NCI-H2171 treated with DMSO at 0.1 percent for 48 hours (cell line): ENCODE results near the gene PPP1R12B.
"Not testable (repeated sequence)": the region's sequence is repeated elsewhere in the genome, so short reads cannot be mapped to it uniquely, and the experiment has no call there.

ENCODE experiments used
- DNase-seq: peaks from one replicate; lab custom pipeline; 2025; lab: John Stamatoyannopoulos, UW

Gene PPP1R12B

DNA sequence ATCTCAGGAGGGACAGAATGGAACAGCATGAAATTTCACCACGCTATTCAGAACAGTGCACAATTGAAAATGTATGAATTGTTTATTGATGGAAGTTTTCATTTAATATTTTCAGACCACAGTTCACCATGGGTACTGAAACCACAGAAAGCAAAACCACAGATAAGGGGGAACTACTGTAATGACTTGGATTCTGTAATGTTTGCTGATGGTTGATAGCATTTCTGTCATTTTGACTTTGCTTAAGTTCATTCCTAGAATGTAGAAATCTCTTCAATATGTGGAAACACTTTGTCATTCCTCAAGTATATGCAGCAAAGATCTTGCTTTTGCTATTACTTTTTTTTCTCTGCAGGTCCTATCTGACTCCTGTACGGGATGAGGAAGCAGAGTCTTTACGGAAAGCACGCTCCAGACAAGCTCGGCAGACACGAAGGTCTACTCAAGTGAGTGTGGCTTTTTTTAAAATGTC, 139.7 kb downstream of the PPP1R12B start:
- DNase-seq: not testable (repeated sequence)

DNA sequence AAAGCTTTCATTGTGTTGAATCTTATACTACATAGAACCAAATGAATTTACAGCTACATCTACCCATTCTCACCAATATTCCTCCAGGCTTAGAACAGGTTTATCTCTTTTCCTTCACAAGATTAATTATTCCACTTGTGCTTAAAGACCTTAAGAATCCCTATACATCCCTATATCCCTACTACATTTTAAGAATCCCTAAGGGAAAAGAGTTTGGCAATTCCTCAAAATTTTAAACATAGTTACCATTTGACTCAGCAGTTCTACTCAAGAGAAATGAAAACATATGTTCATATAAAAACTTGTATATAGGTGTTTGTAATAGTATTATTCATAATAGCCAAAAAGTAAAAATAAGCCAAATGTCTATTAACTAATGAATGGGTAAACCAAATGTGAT, 140.6 kb downstream of the PPP1R12B start:
- DNase-seq: not testable (repeated sequence)

GRCh38 chr1:202493112-202493511, 144.6 kb downstream of the PPP1R12B start:
- not testable (repeated sequence) for DNase-seq

DNA sequence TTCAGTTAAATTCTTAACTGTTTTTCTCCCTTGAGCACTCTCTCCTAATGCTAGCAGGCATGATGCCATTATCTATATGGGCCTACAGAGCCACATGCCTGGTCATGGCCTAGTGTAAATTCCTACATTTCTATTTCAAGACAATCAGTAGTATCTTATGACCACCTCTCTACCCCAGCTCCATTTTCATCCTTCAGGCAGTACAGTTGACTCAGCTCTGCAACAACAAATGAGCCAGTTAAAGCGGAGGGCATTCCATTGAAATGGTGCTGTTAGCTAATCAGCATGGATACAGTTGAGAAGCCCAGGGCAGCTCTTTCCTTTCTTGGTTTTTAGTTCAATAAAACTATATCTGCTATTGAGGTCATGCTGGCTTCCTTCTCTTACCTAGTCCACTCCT, 150.0 kb downstream of the PPP1R12B start:
- no peak for DNase-seq

DNA sequence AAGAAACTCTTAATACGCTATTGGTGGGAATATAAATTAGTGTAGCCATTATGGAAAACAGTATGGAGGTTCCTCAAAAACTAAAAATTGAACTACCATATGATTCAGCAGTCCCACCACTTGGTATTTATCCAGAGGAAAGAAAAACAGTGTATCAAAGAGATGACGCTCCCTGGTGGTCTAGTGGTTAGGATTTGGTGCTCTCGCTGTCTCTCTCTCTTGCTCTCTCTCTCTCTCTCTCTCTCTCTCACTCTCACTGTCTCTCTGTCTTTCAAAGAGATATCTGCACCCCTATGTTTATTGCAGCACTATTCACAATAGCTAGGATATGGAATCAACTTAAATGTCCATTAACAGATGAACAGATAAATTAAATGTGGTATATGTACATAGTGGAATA, 151.5 kb downstream of the PPP1R12B start:
- not testable (repeated sequence) for DNase-seq

DNA sequence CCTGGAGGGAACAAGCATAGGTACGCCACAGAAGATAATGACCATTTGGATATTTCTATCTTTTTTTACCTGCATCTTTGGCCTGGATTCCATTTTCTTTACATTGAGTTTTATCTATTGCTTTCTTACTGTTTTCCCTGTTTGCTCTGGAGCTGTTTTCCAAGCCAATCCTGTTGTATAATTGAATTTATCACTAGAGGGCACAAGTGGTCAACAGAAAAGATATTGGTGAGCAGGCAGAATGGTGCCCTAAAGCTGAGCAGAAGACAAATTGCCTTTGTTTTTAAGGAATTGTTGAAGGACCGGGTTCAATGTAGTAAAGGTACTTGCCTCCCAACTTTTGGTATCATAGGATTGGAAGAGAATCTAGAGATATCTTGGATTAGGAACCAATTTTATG, 152.8 kb downstream of the PPP1R12B start:
- DNase-seq: peak; percentile 64

DNA sequence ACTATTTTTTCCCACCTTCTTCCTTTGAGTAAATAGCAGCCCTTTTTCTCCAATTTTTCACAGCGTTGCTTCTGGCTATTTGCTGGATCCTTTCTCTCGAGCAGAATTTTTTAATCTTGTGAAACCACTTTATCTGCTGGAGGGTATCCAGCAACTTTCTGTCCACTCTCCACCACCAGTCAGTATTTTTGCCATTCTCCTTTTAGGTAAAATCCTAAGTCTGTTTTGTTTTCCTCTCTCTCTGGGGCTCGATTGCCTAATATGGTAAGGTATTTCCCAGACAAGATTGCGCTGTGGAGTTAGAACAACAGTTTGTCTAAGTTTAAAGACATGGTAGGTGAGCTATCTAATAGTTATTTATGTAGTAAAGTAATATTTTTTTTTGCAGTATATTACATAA, 156.9 kb downstream of the PPP1R12B start:
- no peak for DNase-seq

DNA sequence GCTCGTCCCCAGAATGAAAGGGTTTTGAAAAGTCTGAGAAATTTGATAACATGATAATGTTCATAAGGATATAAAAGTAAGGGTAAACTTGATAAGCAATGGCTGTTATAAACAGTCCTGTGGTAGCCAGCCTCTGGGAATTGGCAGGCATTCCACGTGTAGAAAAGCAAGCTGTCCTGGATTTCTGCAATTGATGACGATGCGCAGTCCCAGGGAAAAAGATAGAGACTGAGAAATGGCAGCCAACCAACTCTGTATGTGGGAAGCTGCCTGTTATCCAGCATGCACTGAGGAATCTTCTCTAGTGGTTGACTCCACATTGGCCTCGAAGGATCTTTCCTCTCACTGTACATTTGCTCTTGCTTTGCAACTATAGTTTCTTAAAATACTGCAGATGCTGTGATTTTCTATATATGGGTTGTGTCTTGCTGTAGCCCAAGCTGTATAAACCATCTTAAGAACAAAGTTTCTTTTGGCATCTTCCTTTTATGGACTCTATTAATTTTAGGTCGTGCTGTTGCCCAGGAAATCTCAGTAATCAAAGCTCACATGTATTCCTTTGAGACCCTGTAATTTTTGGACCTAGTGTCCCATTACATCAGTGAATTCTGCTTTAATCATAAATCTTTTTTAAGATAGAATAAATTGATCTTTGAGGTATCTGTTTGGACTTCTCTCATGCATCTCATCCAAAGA, 157.5 kb downstream of the PPP1R12B start:
- not testable (repeated sequence) for DNase-seq

- not testable (repeated sequence) for DNase-seq
Observed at GRCh38 chr1:202508863-202509262, 160.4 kb downstream of the PPP1R12B start.

GRCh38 chr1:202513875-202514274, 165.4 kb downstream of the PPP1R12B start:
- not testable (repeated sequence) for DNase-seq

DNA sequence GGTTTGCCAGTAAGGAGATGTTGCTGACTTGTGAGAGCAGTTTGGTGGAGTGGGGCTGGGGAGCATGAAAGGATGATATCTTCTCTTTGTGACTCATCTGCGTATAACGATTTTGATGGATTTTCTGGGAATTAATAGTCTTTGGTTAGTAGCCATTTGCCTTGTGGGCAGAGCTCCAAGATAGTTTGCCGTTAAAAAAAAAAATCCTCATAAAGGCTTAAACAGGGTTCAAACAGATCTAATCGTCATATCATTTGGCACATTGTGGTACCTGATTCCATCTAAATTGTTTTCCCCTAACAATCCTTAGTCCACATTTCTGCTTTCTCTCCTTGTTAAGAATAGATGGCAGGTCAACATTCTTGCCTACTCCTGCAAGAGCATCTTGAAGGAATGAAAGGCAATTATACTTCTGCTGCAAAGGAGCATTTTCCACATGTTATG, 168.0 kb downstream of the PPP1R12B start:
- no peak for DNase-seq

GRCh38 chr1:202517146-202517545, 168.6 kb downstream of the PPP1R12B start:
- DNase-seq: not testable (repeated sequence)

DNA sequence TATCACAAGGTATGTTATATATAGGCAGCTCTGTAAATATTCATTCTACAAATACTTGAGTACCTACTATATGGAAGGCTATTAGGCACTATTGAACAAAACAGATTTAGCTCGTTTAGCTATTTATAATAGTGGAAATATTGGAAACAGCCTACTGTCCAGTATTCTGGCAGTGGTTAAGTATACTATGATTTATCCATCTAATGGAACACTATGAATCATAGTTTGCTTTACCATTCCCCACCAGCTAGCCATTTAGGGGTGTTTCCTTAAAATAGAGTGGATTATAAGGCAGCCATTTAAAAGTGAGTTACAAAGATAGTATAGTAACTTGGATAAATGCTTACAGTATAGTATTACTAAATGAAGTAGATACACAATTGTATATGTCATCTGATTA, 169.7 kb downstream of the PPP1R12B start:
- DNase-seq: not testable (repeated sequence)

- not testable (repeated sequence) for DNase-seq
Observed at GRCh38 chr1:202518905-202519304, 170.4 kb downstream of the PPP1R12B start.

- not testable (repeated sequence) for DNase-seq
Observed at GRCh38 chr1:202520129-202520856, 171.8 kb downstream of the PPP1R12B start.

DNA sequence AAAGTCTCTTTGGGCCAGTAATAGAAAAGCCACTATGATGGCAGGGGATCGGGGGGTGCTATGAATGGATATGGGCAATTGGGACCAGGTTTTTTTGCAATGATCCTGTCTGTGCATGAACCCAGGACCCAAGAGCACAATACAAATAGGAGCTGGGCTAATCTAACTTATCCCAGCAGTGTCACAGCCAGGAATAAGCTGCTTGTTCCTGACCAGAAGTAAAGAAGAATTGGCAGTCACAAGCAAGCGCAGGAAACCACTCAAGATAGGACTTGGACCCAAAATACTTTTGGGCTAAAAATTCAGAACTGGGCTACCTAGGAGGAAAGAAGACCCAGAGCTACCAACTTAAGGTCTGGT, 172.3 kb downstream of the PPP1R12B start:
- not testable (repeated sequence) for DNase-seq

- DNase-seq: not testable (repeated sequence)
Observed at GRCh38 chr1:202521484-202521883, 173.0 kb downstream of the PPP1R12B start.

DNA sequence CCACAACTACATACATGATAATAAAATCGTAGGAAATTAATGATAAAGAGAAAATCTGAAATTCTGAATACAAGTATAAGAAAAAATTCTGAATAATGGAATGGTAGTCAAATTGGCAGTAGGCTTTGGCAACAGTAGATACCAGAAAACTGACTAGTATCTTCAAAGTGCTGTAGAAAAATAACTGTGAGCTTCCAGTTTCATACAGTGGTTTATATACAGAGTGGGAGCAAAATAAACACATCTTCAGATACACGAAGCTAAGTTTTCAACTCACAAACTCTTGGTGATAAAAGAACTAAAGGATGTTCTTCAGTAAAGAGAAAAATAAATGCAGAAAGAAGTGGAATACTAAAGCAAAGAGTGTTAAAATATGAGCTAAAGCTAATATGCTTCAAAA, 173.4 kb downstream of the PPP1R12B start:
- DNase-seq: no peak

GRCh38 chr1:202526056-202526455, 177.6 kb downstream of the PPP1R12B start:
- not testable (repeated sequence) for DNase-seq

- not testable (repeated sequence) for DNase-seq
Observed at GRCh38 chr1:202528096-202528722, 179.7 kb downstream of the PPP1R12B start.

DNA sequence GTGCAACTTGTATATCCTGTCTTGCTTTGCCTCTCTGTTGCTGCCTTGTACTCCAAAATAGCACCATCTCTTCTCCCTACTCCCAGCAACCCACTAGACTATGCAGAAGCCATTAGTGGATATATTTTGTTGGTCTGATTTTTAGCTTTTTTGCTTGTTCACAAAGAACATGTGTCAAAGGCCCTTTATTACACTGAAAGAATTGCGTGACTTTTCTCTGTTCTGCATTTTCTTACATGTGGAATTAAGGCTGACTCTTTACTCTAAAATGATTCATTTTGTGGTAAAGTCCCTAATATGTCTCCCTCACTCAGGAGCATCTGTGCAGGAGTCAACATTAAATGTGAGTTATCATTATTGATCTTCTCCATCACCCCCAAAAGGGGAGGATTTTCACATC, 182.2 kb downstream of the PPP1R12B start:
- not testable (repeated sequence) for DNase-seq

- no peak for DNase-seq
Observed at GRCh38 chr1:202531472-202531811, 182.9 kb downstream of the PPP1R12B start.
